Small intestine (tissue), 7 donors: ENCODE results near the gene ZBTB9. TPM values are rescaled to one million over a fixed set of nuclear protein-coding genes. Genes with fewer than 3 reads are reported as not detected.

Source experiments
- DNase-seq, 2 donors: peaks; one replicate each; pipeline versions ENCODE4 v3.0.0 to v3.0.0-alpha.2; 2013
- FAIRE-seq: peaks from 2 replicates; lab custom pipeline; 2012; peaks lifted over from hg19 to GRCh38; lab: Jason Lieb, UNC
- H3K27ac ChIP-seq, 3 donors: one replicate each; pipeline ENCODE4 v1.5.1; 2013; ENCODE audit warnings: low read length in 2 of 3, mild to moderate bottlenecking in 2 of 3, control low read depth in 1 of 3, inconsistent platforms in 1 of 3, low read depth in 1 of 3, moderate library complexity in 1 of 3
- H3K27me3 ChIP-seq, 3 donors: one replicate each; pipeline ENCODE4 v1.6.1; 2013; ENCODE audit warnings: low read length in 3 of 3, inconsistent platforms in 1 of 3; ENCODE audit not compliant: control insufficient read depth in 3 of 3, insufficient read depth in 3 of 3
- H3K36me3 ChIP-seq, 3 donors: one replicate each; pipeline ENCODE4 v1.6.1; 2013; ENCODE audit warnings: low read length in 3 of 3, inconsistent platforms in 1 of 3, low read depth in 1 of 3, mild to moderate bottlenecking in 1 of 3, moderate library complexity in 1 of 3; ENCODE audit not compliant: control insufficient read depth in 3 of 3, insufficient read depth in 2 of 3
- H3K4me1 ChIP-seq, 3 donors: one replicate each; pipeline ENCODE4 v1.6.1; 2013; ENCODE audit warnings: low read length in 2 of 3, inconsistent platforms in 1 of 3, low read depth in 1 of 3, mild to moderate bottlenecking in 1 of 3, moderate library complexity in 1 of 3; ENCODE audit not compliant: control insufficient read depth in 3 of 3, insufficient read depth in 2 of 3
- H3K4me3 ChIP-seq, 3 donors: one replicate each; pipeline ENCODE4 v1.5.1; 2013; ENCODE audit warnings: low read length in 3 of 3, control low read depth in 1 of 3, inconsistent platforms in 1 of 3, low read depth in 1 of 3, mild to moderate bottlenecking in 1 of 3, moderate library complexity in 1 of 3
- H3K9me3 ChIP-seq, 2 donors: one replicate each; pipeline ENCODE4 v1.6.1; 2013; ENCODE audit warnings: low read depth in 1 of 2, low read length in 1 of 2; ENCODE audit not compliant: control insufficient read depth in 2 of 2, insufficient read depth in 1 of 2
- whole genome bisulfite sequencing, 3 donors: extraction: QIAGEN DNeasy Blood & Tissue Kit; methylation state at CpG; one replicate each; pipeline ENCODE4 v1.1.7; 2013; 5-methylcytosine and 5-hydroxymethylcytosine counted together
- polyA plus RNA-seq, 4 donors: library from polyadenylated mRNA; stranded (reverse) in 3 of 4; unstranded in 1 of 4; fragments of 200-250 nt in 3 of 4; fragments of 120-200 nt in 1 of 4; gene quantifications; one replicate each; pipeline versions ENCODE4 v1.2.1 to v1.2.3, GENCODE V29; 2013
- donor health status: healthy with polysubstance abuse.
- donor health status: control.
- donor health status: control.
- donor health status: Bipolar disorder and iron deficiency.
- donor health status: healthy.

ZBTB9 gene
- polyA plus RNA-seq, 4 donors, result 1.6 to 8.5 (median 3.5) TPM

DNA sequence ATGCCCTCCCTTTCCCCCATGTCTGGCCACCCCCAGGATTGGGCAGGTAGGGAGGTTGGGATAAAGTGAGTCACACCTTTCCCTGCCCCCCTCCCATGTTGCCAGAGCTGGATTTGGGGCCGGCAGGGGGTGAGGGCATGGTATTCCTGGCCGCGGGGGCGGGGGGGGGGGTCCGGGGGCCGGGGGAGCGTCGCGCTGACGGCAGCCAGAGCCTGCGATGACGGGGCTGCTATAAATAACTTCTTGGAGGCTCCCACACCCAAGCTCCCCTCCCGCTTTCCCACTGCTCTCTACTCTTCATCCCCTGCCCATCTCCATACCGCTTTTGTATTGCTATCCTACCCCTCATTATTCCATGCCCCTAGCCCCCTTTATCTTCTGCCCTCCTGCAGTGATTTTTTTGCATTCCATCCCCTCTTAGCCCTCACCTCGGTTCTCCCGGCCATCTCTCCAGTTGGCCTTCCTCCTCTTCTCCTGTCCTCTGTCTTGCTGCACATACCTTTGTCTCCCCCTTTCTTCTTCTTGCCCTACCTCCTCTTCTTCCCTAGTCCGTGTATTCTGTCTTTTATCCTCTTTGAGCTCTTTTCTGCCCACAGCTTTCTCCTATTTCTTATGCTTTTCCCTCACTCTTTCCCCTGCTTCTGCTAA, 20.7 kb upstream of the ZBTB9 start:
- FAIRE-seq (no peak), DNase-seq (no peak)
- H3K4me3 ChIP-seq, result no peak overlapping the region
- H3K27me3 ChIP-seq, result no peaks in the 10 kb centered on the region
- no peaks in the 10 kb centered on the region for H3K9me3 ChIP-seq
- 34 to 65% (median 64%) methylated on average over 10 to 16 of the region's 17 CpGs for WGBS, 3 donors
- H3K36me3 ChIP-seq, result peaks cover 2 to 42% (median 5%) of the 10 kb centered on the region in 3 donors
- peak overlapping the region in 1 of 3 donors; percentile 46 for H3K27ac ChIP-seq
- peaks cover 3 to 30% (median 5%) of the 10 kb centered on the region in 3 donors for H3K4me1 ChIP-seq

DNA sequence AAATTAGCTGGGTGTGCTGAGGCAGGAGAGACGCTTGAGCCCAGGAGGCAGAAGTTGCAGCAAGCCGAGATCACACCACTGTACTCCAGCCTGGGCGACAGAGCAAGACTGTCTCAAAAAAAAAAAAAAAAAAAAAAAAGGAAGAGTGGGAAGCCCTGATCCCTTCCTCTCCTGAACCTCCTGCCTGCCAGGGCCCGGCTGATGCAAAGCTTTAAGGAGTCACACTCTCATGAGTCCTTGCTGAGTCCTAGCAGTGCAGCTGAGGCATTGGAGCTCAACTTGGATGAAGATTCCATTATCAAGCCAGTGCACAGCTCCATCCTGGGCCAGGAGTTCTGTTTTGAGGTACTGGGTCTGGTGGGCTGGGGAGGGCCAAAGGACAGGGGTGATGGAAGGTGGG, 19.4 kb upstream of the ZBTB9 start:
- DNase-seq (no peak), FAIRE-seq (no peak)
- Histone ChIP-seq H3K27me3 (no peaks in the 10 kb centered on the region), H3K27ac (no peak overlapping the region), H3K4me1 (peaks cover 3 to 19% (median 5%) of the 10 kb centered on the region in 3 donors), H3K4me3 (no peak overlapping the region), H3K9me3 (no peaks in the 10 kb centered on the region), H3K36me3 (peaks cover 2 to 47% (median 5%) of the 10 kb centered on the region in 3 donors)
- 91 to 95% (median 93%) methylated on average over 4 of the region's 4 CpGs for WGBS, 3 donors

DNA sequence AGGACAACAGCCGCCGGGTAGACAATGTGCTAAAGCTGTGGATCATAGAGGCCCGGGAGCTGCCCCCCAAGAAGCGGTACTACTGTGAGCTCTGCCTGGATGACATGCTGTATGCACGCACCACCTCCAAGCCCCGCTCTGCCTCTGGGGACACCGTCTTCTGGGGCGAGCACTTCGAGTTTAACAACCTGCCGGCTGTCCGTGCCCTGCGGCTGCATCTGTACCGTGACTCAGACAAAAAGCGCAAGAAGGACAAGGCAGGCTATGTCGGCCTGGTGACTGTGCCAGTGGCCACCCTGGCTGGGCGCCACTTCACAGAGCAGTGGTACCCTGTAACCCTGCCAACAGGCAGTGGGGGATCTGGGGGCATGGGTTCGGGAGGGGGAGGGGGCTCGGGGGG, 16.7 kb upstream of the ZBTB9 start:
- H3K4me3 ChIP-seq, result no peak overlapping the region
- no peak overlapping the region for H3K27ac ChIP-seq
- WGBS, 3 donors, result 94 to 95% (median 94%) methylated on average over 18 of the region's 18 CpGs
- no peaks in the 10 kb centered on the region for H3K9me3 ChIP-seq
- FAIRE-seq (no peak), DNase-seq (no peak)
- no peaks in the 10 kb centered on the region for H3K4me1 ChIP-seq
- no peaks in the 10 kb centered on the region for H3K27me3 ChIP-seq
- H3K36me3 ChIP-seq, result peaks cover 2 to 67% (median 5%) of the 10 kb centered on the region in 3 donors

DNA sequence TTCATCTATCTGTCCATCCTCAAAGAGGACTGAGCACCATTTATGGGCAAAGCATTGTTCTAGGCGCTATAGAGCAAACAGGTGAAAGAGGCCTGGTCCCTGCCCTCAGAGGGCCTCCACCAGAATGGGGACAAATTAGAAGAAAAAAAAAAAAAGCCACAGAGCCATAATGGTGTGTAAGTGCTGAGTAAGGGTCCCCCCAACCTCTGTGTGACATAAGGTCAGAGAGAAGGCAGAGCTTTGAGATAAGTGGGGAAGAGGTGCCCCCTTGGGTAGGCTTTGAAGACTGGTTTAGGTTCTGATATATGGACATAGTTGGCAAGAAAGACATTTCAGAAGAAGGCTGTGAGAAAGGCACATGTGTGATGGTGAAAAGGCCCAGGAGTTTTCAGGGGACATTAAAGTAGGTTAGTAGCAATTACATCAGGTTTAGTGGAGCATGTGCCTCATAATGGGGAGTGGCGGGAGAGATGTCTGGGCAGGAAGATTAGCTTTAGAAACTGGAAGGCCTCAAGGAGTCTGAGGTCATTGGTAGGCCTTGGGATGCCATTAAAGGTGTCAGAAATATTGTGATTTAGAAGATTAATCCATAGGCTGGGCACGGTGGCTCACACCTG, 15.3 kb upstream of the ZBTB9 start:
- peaks cover 2 to 72% (median 5%) of the 10 kb centered on the region in 3 donors for H3K36me3 ChIP-seq
- no peak overlapping the region for H3K4me3 ChIP-seq
- no peaks in the 10 kb centered on the region for H3K9me3 ChIP-seq
- no peaks in the 10 kb centered on the region for H3K4me1 ChIP-seq
- no peak for DNase-seq
- WGBS, 3 donors, result 94 to 98% (median 98%) methylated on average over 3 of the region's 3 CpGs
- FAIRE-seq, result no peak
- no peak overlapping the region for H3K27ac ChIP-seq
- H3K27me3 ChIP-seq, result no peaks in the 10 kb centered on the region

DNA sequence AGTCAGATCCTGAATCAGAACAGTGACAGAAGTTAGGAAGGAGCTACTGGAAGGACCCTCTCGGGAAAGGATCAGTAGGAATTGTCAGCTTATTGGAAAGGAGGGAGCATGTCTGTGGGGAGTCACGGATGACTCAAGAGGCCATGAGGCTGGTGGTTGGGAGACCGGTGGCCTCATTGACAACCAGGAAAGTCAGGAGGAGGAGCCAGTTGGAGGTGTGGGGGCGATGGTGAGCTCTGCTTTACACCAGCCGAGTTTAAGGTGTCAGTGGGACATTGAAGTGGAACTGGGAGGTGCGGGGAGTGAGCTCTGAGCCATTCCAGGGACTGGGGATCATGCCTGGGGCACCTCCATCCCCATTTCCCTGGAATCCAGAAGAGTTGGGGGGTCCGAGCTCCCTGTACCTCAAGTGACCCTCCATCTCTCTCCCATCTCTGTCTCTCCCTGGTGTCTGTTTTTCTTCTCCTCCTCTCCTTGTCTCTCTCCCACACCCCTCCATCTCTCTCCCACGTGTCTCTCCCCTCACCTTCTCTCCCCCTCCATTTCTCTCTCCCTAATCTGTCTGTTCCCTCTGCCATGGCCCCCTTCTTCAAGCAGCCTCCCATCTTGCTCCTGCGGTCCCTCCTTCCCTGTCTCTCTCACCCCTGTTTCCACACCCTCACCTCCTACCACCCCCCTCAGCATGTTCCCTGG, 14.3 kb upstream of the ZBTB9 start:
- no peaks in the 10 kb centered on the region for H3K27me3 ChIP-seq
- H3K4me1 ChIP-seq, result no peaks in the 10 kb centered on the region
- DNase-seq (no peak), FAIRE-seq (no peak)
- H3K9me3 ChIP-seq, result no peaks in the 10 kb centered on the region
- H3K27ac ChIP-seq, result no peak overlapping the region
- 71 to 79% (median 77%) methylated on average over 9 of the region's 9 CpGs for WGBS, 3 donors
- H3K36me3 ChIP-seq, result peaks cover 2 to 74% (median 5%) of the 10 kb centered on the region in 3 donors
- no peak overlapping the region for H3K4me3 ChIP-seq

DNA sequence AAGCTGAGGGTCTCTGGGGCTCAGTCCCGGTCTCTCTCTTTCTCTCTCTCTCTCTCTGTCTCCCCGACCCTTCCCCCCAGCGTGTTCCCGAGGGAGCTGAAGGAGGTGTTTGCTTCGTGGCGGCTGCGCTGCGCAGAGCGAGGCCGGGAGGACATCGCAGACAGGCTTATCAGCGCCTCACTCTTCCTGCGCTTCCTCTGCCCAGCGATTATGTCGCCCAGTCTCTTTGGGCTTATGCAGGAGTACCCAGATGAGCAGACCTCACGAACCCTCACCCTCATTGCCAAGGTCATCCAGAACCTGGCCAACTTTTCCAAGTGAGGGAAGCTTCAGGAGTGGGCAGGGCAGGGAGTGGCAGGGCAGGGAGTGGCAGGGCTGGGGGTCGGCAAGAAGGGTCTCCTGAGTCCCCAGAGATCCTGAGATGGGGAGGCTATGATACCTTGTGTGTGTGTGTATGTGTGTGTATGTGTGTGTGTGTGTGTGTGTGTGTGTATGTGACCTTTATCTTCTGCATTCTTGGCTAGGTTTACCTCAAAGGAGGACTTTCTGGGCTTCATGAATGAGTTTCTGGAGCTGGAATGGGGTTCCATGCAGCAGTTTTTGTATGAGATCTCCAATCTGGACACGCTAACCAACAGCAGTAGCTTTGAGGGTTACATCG, 13.6 kb upstream of the ZBTB9 start:
- DNase-seq, result no peak

DNA sequence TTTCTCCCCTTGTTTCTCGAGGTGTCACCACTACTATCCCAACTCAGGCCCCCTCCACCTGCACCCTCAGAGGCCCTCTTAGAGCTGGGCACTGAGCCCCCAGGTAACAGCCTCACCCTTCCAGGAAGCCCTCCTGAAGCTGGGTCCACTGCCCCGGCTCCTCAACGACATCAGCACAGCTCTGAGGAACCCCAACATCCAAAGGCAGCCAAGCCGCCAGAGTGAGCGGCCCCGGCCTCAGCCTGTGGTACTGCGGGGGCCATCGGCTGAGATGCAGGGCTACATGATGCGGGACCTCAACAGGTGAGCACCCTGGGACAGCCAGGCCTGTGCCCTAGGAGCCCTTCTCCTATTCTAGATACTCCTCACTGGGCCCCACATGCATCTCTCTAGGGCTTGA, 12.9 kb upstream of the ZBTB9 start:
- WGBS, 3 donors, result 92 to 95% (median 95%) methylated on average over 9 of the region's 9 CpGs
- Histone ChIP-seq H3K36me3 (peaks cover 0 to 75% (median 5%) of the 10 kb centered on the region in 3 donors), H3K9me3 (no peaks in the 10 kb centered on the region)

More for the DNA sequence above, 13.6 kb upstream of the ZBTB9 start:
- Histone ChIP-seq H3K4me3 (no peak overlapping the region), H3K4me1 (no peaks in the 10 kb centered on the region), H3K27me3 (no peaks in the 10 kb centered on the region), H3K27ac (no peak overlapping the region), H3K36me3 (peaks cover 0 to 70% (median 5%) of the 10 kb centered on the region in 3 donors), H3K9me3 (no peaks in the 10 kb centered on the region)
- WGBS, 3 donors, result 84 to 86% (median 85%) methylated on average over 19 of the region's 19 CpGs
- no peak for FAIRE-seq

DNA sequence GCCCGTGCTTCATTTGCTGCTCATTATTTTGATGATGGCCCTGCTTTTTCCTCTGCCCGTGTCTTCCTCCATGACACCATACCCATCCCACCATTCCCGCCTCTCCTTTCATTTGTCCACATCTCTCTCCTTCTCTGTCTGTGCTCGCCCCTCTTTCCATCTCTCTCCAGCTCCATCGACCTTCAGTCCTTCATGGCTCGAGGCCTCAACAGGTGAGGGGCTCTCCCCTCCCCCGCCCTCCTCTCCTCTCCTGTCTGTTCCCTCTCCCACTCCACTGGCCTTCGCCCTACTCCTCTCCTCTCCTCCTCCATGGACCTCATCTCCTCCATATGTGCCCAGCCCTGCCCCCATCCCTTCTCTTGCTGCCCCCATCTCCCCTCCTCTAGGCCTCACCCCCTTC, 12.1 kb upstream of the ZBTB9 start:
- no peak for FAIRE-seq
- no peak overlapping the region for H3K27ac ChIP-seq
- DNase-seq, result no peak
- no peaks in the 10 kb centered on the region for H3K27me3 ChIP-seq
- no peaks in the 10 kb centered on the region for H3K9me3 ChIP-seq
- H3K36me3 ChIP-seq, result peaks cover 0 to 75% (median 5%) of the 10 kb centered on the region in 3 donors
- no peak overlapping the region for H3K4me3 ChIP-seq
- H3K4me1 ChIP-seq, result no peaks in the 10 kb centered on the region
- WGBS, 3 donors, result 79 to 90% (median 90%) methylated on average over 8 of the region's 8 CpGs

More for the DNA sequence above, 12.9 kb upstream of the ZBTB9 start:
- FAIRE-seq (no peak), DNase-seq (no peak)
- Histone ChIP-seq H3K4me1 (no peaks in the 10 kb centered on the region), H3K27me3 (no peaks in the 10 kb centered on the region), H3K27ac (no peak overlapping the region), H3K4me3 (no peak overlapping the region)
